Spleen (tissue), 11 donors: Measurements from ENCODE around the gene DTX4. TPM values are rescaled to one million over a fixed set of nuclear protein-coding genes. Genes with fewer than 3 reads are reported as not detected.

Source experiments
- DNase-seq: peaks from one replicate; pipeline ENCODE4 v3.0.0-alpha.2; 2020
- H3K27ac ChIP-seq, 8 donors: fragments of 200-600 bp; sonication (generic) in 7 of 8; 1 replicate in 4 of 8; 2 replicates in 4 of 8; pipeline versions ENCODE4 v1.5.0 to v1.8.0; 2016 to 2021; ENCODE audit warnings: inconsistent platforms in 4 of 8, mild to moderate bottlenecking in 4 of 8, moderate library complexity in 1 of 8
- H3K27me3 ChIP-seq, 7 donors: fragments of 200-600 bp; sonication (generic) in 6 of 7; replicated peaks in 1 of 7; 1 replicate in 4 of 7; 2 replicates in 3 of 7; pipeline versions ENCODE4 v1.5.0 to v1.8.0; 2016 to 2021; ENCODE audit warnings: inconsistent platforms in 3 of 7, mild to moderate bottlenecking in 1 of 7
- H3K36me3 ChIP-seq, 6 donors: fragments of 200-600 bp; sonication (generic) in 5 of 6; 1 replicate in 4 of 6; 2 replicates in 2 of 6; pipeline versions ENCODE4 v1.5.0 to v1.8.0; 2016 to 2021; ENCODE audit warnings: inconsistent platforms in 2 of 6
- H3K4me1 ChIP-seq, 6 donors: fragments of 200-600 bp; sonication (generic) in 5 of 6; 1 replicate in 3 of 6; 2 replicates in 3 of 6; pipeline versions ENCODE4 v1.5.0 to v1.8.0; 2016 to 2021; ENCODE audit warnings: inconsistent platforms in 3 of 6
- H3K4me3 ChIP-seq, 8 donors: fragments of 200-600 bp; sonication (generic) in 7 of 8; 1 replicate in 4 of 8; 2 replicates in 4 of 8; pipeline versions ENCODE4 v1.5.0 to v1.8.0; 2016 to 2021; ENCODE audit warnings: inconsistent platforms in 4 of 8, mild to moderate bottlenecking in 4 of 8, moderate library complexity in 2 of 8
- H3K9me3 ChIP-seq, 8 donors: fragments of 200-600 bp; sonication (generic) in 7 of 8; 1 replicate in 4 of 8; 2 replicates in 4 of 8; pipeline versions ENCODE4 v1.5.0 to v1.8.0; 2016 to 2021; ENCODE audit warnings: inconsistent platforms in 4 of 8
- POLR2A ChIP-seq, 3 donors: fragments of 450-650 bp; IDR thresholded peaks; one replicate each; pipeline ENCODE4 v1.5.1; 2017; ENCODE audit warnings: antibody characterized with exemption in 3 of 3, mild to moderate bottlenecking in 1 of 3
- POLR2AphosphoS5 ChIP-seq, 3 donors: sonication (generic); formaldehyde crosslinking; IDR thresholded peaks; one replicate each; pipeline ENCODE4 v1.5.1; 2017; ENCODE audit warnings: antibody characterized with exemption in 3 of 3
- WGBS, 5 donors: extraction: QIAGEN DNeasy Blood & Tissue Kit in 3 of 5; methylation state at CpG; one replicate each; pipeline versions ENCODE4 v1.1.5 to v1.1.7; 2013 to 2018; 5-methylcytosine and 5-hydroxymethylcytosine counted together
- intact Hi-C: fragments of 100-400 bp; cut with DNase I; formaldehyde crosslinking; loops from one replicate; pipeline ENCODE4 v1.15.0; 2023; ENCODE audit warnings: low total_unique reads
- polyA plus RNA-seq, 3 donors: library from polyadenylated mRNA; stranded (reverse); fragments of 200-250 nt; gene quantifications; one replicate each; pipeline ENCODE4 v1.2.1, GENCODE V29; 2013
- total RNA-seq, 7 donors: library from RNA; depleted of rRNA in 3 of 7; stranded (reverse); fragments of >200 nt in 3 of 7; fragmentation: NEBNext Ultra II Directional in 4 of 7; extraction: Animal tissue kit (Norgen Biotek cat#: 25700) in 4 of 7; gene quantifications; one replicate each; pipeline versions ENCODE4 v1.1.0 to v1.2.1, GENCODE V29; 2016 to 2021
- TF ChIP-seq, protein P1 (sequence below), 11 experiments: fragments of 200-600 bp in 7 of 11; fragments of 450-650 bp in 4 of 11; sonication (generic) in 4 of 11; IDR thresholded peaks in 8 of 11; conservative IDR thresholded peaks in 3 of 11; 1 replicate in 7 of 11; 2 replicates in 4 of 11; pipeline versions ENCODE4 v1.4.0 to v1.8.0; 2016 to 2021; ENCODE audit warnings: antibody characterized with exemption in 11 of 11, inconsistent platforms in 4 of 11, mild to moderate bottlenecking in 1 of 11
- donor health status: healthy with polysubstance abuse.
- donor health status: DM: no; HTN: no; CAD: no; lungs with moderate emphysema.
- donor health status: DM: no; HTN: no; CAD: no.
- donor health status: Bipolar disorder and iron deficiency.
- donor health status: healthy.
- donor health status: DM: no; HTN: no; CAD: no.
- donor health status: DM: yes; HTN: yes; CAD: no.

Gene DTX4
- total and polyA plus RNA-seq, 10 donors, result 3.9 to 19.1 (median 9.6) TPM

DNA sequence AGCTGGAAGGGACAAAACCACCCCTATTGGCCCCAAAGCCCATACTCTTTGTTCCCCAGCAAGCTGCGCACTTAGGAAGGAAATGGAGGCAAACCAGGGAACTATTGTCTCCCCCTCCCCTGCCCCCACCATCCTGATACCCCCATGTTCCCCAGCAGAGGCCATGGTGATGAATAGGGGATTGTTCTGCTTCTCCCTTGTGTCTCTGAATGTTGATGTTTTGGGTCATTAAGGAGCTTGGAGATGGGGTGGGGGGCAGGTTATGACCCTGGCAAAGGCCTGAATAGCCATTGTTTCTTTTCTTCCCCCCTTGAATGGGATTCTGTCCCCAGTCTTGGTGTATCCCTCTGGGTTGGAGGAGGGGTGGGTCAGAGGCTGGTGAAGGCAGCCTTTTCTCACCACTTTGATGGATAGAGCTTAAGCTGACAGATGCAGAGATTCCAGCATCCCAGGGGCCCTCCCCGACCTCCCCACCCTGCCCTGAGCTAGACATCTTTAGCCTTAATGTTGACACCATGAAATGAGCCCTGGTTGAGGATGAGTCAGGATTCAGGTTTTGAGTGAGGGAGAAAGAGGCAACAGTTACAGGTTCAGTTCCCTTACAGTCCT lies 8.3 kb downstream of the DTX4 start:
- Histone ChIP-seq H3K27me3 (no peaks in the 10 kb centered on the region), H3K27ac (no peak overlapping the region), H3K9me3 (peaks cover 0 to 13% (median 3%) of the 10 kb centered on the region in 8 donors), H3K4me3 (no peak overlapping the region), H3K4me1 (peaks cover 0 to 25% (median 5%) of the 10 kb centered on the region in 6 donors), H3K36me3 (peaks cover 0 to 39% (median 13%) of the 10 kb centered on the region in 6 donors)
- TF ChIP-seq POLR2AphosphoS5 (IDR thresholded peaks at IDR 0.05) (no peak), POLR2A (IDR thresholded peaks at IDR 0.05) (no peak)
- TF ChIP-seq, protein P1, sequence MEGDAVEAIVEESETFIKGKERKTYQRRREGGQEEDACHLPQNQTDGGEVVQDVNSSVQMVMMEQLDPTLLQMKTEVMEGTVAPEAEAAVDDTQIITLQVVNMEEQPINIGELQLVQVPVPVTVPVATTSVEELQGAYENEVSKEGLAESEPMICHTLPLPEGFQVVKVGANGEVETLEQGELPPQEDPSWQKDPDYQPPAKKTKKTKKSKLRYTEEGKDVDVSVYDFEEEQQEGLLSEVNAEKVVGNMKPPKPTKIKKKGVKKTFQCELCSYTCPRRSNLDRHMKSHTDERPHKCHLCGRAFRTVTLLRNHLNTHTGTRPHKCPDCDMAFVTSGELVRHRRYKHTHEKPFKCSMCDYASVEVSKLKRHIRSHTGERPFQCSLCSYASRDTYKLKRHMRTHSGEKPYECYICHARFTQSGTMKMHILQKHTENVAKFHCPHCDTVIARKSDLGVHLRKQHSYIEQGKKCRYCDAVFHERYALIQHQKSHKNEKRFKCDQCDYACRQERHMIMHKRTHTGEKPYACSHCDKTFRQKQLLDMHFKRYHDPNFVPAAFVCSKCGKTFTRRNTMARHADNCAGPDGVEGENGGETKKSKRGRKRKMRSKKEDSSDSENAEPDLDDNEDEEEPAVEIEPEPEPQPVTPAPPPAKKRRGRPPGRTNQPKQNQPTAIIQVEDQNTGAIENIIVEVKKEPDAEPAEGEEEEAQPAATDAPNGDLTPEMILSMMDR (IDR thresholded peaks at IDR 0.05 in 8 of 11, conservative IDR thresholded peaks at IDR 0.05 in 3 of 11), result no peak
- WGBS, 5 donors, result 63 to 92% (median 77%) methylated on average over 2 of the region's 2 CpGs
- no peak for DNase-seq
- intact Hi-C loops, result no loop called here

DNA sequence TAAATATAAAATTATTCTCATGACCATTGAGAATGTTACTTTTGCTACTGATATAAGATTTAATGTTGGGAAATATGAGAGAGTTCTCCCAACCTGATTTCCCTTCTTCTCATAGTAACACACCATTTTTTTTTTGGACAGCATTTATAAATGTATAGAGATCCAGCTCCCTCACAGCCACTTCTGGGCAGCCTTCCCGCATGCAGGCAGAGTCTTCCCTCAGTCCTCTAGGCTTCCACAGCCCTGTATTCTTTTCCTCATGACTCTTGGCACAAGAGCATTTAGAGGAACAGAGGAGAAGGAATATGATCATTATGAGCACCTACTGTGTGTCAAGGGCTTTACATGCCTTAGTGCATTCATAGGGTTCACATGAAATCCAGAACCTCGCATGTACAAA lies 9.0 kb downstream of the DTX4 start:
- peaks cover 0 to 26% (median 6%) of the 10 kb centered on the region in 6 donors for H3K4me1 ChIP-seq
- H3K27ac ChIP-seq, result no peak overlapping the region

DNA sequence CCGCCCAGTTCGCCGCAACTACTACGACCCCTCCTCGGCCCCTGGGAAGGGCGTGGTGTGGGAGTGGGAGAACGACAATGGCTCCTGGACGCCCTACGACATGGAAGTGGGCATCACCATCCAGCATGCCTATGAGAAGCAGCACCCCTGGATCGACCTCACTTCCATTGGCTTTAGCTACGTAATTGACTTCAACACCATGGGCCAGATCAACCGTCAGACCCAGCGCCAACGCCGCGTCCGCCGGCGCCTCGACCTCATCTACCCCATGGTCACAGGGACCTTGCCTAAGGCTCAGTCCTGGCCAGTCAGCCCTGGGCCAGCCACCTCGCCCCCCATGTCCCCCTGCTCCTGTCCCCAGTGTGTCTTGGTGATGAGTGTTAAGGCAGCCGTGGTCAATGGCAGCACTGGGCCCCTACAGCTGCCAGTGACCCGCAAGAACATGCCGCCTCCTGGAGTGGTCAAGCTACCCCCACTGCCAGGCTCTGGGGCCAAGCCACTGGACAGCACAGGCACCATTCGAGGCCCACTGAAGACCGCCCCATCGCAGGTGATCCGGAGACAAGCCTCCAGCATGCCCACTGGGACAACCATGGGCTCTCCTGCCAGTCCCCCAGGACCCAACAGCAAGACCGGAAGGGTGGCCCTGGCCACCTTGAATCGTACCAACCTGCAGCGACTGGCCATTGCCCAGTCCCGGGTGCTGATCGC lies 10.0 kb downstream of the DTX4 start:
- TF ChIP-seq POLR2AphosphoS5 (IDR thresholded peaks at IDR 0.05) (peak in 1 of 3 donors; percentile 12), POLR2A (IDR thresholded peaks at IDR 0.05) (no peak)
- DNase-seq, result no peak

More for the DNA sequence above, 9.0 kb downstream of the DTX4 start:
- peaks cover 0 to 39% (median 13%) of the 10 kb centered on the region in 6 donors for H3K36me3 ChIP-seq
- DNase-seq, result no peak
- no peak overlapping the region for H3K4me3 ChIP-seq
- intact Hi-C loops, result no loop called here
- no peaks in the 10 kb centered on the region for H3K27me3 ChIP-seq
- H3K9me3 ChIP-seq, result peaks cover 0 to 13% (median 3%) of the 10 kb centered on the region in 8 donors
- TF ChIP-seq POLR2A (IDR thresholded peaks at IDR 0.05) (no peak), POLR2AphosphoS5 (IDR thresholded peaks at IDR 0.05) (no peak)
- TF ChIP-seq, protein P1 (IDR thresholded peaks at IDR 0.05 in 8 of 11, conservative IDR thresholded peaks at IDR 0.05 in 3 of 11), result no peak
- 91 to 98% (median 95%) methylated on average over 2 of the region's 2 CpGs for WGBS, 5 donors

DNA sequence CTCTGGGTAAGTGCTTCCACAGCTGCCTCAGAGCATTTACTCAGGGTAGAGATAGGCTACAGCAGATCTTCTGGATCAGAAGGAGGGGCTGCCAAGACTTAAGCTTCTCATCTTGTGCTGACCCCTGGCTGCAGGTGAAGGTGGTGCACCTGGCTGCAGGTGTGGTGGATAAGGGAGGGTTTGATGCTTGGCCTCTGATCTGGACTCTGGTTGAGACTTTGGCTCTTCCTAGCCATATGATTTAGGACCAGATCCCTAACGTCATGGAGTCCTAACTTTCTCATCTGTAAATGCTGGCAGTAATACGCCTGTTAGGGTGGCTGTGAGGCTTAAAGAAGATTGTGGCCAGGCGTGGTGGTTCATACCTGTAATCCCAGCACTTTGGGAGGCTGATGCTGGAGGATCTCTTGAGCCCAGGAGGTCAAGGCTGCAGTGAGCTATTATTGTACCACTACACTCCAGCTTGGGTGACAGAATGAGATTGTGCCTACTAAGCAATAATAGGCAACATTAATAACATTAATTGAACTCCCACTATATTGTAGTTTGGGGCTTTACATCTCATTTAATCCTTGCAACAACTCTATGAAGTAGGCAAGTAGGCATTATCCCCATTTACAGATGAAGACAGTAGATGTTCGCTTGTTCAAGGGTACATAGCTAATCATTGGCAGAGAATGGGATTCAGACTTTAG lies 10.7 kb downstream of the DTX4 start:
- no peak overlapping the region for H3K27ac ChIP-seq
- DNase-seq, result no peak
- peaks cover 0 to 13% (median 3%) of the 10 kb centered on the region in 8 donors for H3K9me3 ChIP-seq
- 90 to 98% (median 91%) methylated on average over 4 of the region's 4 CpGs for WGBS, 5 donors
- no peaks in the 10 kb centered on the region for H3K27me3 ChIP-seq
- intact Hi-C loops, result no loop called here
- no peak for TF ChIP-seq POLR2AphosphoS5 (IDR thresholded peaks at IDR 0.05)
- TF ChIP-seq, protein P1 (IDR thresholded peaks at IDR 0.05 in 8 of 11, conservative IDR thresholded peaks at IDR 0.05 in 3 of 11), result peak; percentile 12 to 66 (median 46)
- H3K4me3 ChIP-seq, result no peak overlapping the region
- peaks cover 0 to 43% (median 13%) of the 10 kb centered on the region in 6 donors for H3K36me3 ChIP-seq
- H3K4me1 ChIP-seq, result peaks cover 0 to 43% (median 18%) of the 10 kb centered on the region in 6 donors

More for the DNA sequence above, 10.0 kb downstream of the DTX4 start:
- peaks cover 0 to 36% (median 14%) of the 10 kb centered on the region in 6 donors for H3K4me1 ChIP-seq
- H3K27me3 ChIP-seq, result no peaks in the 10 kb centered on the region
- WGBS, 5 donors, result 94 to 97% (median 96%) methylated on average over 29 to 33 of the region's 33 CpGs
- peaks cover 0 to 13% (median 3%) of the 10 kb centered on the region in 8 donors for H3K9me3 ChIP-seq
- H3K36me3 ChIP-seq, result peaks cover 0 to 39% (median 13%) of the 10 kb centered on the region in 6 donors
- intact Hi-C loops, result no loop called here
- H3K27ac ChIP-seq, result no peak overlapping the region
- no peak overlapping the region for H3K4me3 ChIP-seq
